Stomach (tissue), 9 donors: Measurements from ENCODE around the gene TMEM213. TPM values are rescaled to one million over a fixed set of nuclear protein-coding genes. Genes with fewer than 3 reads are reported as not detected.
A peak's percentile ranks its signal among the peaks of the same experiment; 100 is the strongest.

ENCODE experiments used
- DNase-seq, 2 donors: peaks; one replicate each; pipeline versions ENCODE4 v3.0.0 to v3.0.0-alpha.2; 2013 to 2019
- H3K27ac ChIP-seq, 5 donors: fragments of 200-600 bp in 4 of 5; sonication (generic) in 4 of 5; one replicate each; pipeline ENCODE4 v1.5.1; 2013 to 2019; ENCODE audit warnings: mild to moderate bottlenecking in 1 of 5, moderate library complexity in 1 of 5
- H3K27me3 ChIP-seq, 3 donors: fragments of 200-600 bp; sonication (generic); one replicate each; pipeline ENCODE4 v1.5.1; 2017 to 2019; ENCODE audit warnings: mixed run types in 1 of 3
- H3K36me3 ChIP-seq, 4 donors: fragments of 200-600 bp; sonication (generic); 1 replicate in 3 of 4; 2 replicates in 1 of 4; pipeline ENCODE4 v1.5.1; 2016 to 2019
- H3K4me1 ChIP-seq, 4 donors: fragments of 200-600 bp; sonication (generic); one replicate each; pipeline ENCODE4 v1.5.1; 2016 to 2019
- H3K4me3 ChIP-seq, 4 donors: fragments of 200-600 bp; sonication (generic) in 3 of 4; one replicate each; pipeline ENCODE4 v1.5.1; 2016 to 2019; ENCODE audit warnings: mild to moderate bottlenecking in 1 of 4
- H3K9me3 ChIP-seq, 4 donors: fragments of 200-600 bp; sonication (generic); one replicate each; pipeline ENCODE4 v1.5.1; 2016 to 2019
- CTCF ChIP-seq, 7 experiments: fragments of 450-650 bp in 4 of 7; fragments of 200-600 bp in 3 of 7; sonication (generic) in 3 of 7; IDR thresholded peaks; one replicate each; pipeline ENCODE4 v1.5.1; 2016 to 2019; ENCODE audit warnings: antibody characterized with exemption in 7 of 7, control low read depth in 2 of 7, mild to moderate bottlenecking in 1 of 7
- EP300 ChIP-seq: sonication (generic); formaldehyde crosslinking; IDR thresholded peaks from one replicate; pipeline ENCODE4 v1.6.1; 2017; ENCODE audit warnings: antibody characterized with exemption
- POLR2A ChIP-seq, 4 donors: fragments of 450-650 bp; IDR thresholded peaks; one replicate each; pipeline ENCODE4 v1.6.1; 2016; ENCODE audit warnings: antibody characterized with exemption in 4 of 4, control low read depth in 2 of 4, mild to moderate bottlenecking in 1 of 4, moderate library complexity in 1 of 4
- POLR2AphosphoS5 ChIP-seq, 3 donors: sonication (generic); formaldehyde crosslinking; IDR thresholded peaks; one replicate each; pipeline ENCODE4 v1.6.1; 2016; ENCODE audit warnings: antibody characterized with exemption in 3 of 3
- WGBS, 5 donors: extraction: QIAGEN DNeasy Blood & Tissue Kit in 3 of 5; methylation state at CpG; one replicate each; pipeline versions ENCODE4 v1.1.5 to v1.1.7; 2013 to 2018; 5-methylcytosine and 5-hydroxymethylcytosine counted together
- intact Hi-C: fragments of 100-400 bp; cut with DNase I; formaldehyde crosslinking; loops from one replicate; pipeline ENCODE4 v1.15.1; 2023; ENCODE audit warnings: low total_unique reads
- polyA plus RNA-seq, 3 donors: library from polyadenylated mRNA; stranded (reverse); fragments of 200-250 nt; gene quantifications; one replicate each; pipeline ENCODE4 v1.2.3, GENCODE V29; 2013
- total RNA-seq, 5 donors: library from RNA; depleted of rRNA; stranded (reverse); fragments of >200 nt; gene quantifications; one replicate each; pipeline versions ENCODE4 v1.1.0 to v1.2.3, GENCODE V29; 2014 to 2016
- donor health status: healthy with polysubstance abuse.
- donor health status: Bipolar disorder and iron deficiency.
- donor health status: healthy.

The TMEM213 gene
- total and polyA plus RNA-seq, 8 donors = 0.08 TPM; not detected in 7

DNA sequence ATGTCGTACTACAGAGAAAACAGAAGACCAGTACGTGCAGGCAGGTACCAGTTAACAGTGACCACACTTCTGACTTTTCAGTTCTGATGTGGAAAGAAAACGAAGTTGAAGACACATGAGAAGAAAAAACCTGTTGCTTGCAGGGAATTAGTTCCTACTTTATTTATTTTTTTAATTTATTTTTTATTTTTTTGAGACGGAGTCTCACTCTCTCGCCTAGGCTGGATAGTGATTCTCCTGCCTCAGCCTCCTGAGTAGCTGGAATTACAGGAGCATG lies 74.0 kb downstream of the TMEM213 start:
- Histone ChIP-seq H3K36me3 (peaks cover 0 to 44% (median 33%) of the 10 kb centered on the region in 4 donors), H3K4me3 (no peak overlapping the region), H3K27me3 (no peaks in the 10 kb centered on the region), H3K9me3 (no peaks in the 10 kb centered on the region), H3K4me1 (no peaks in the 10 kb centered on the region), H3K27ac (no peak overlapping the region)
- intact Hi-C loops = no loop called here
- 94 to 97% (median 97%) methylated on average over 5 of the region's 5 CpGs for WGBS, 5 donors
- DNase-seq = no peak
- TF ChIP-seq EP300 (no peak), POLR2AphosphoS5 (IDR thresholded peaks at IDR 0.05) (no peak), POLR2A (IDR thresholded peaks at IDR 0.05) (no peak), CTCF (IDR thresholded peaks at IDR 0.05) (no peak)

DNA sequence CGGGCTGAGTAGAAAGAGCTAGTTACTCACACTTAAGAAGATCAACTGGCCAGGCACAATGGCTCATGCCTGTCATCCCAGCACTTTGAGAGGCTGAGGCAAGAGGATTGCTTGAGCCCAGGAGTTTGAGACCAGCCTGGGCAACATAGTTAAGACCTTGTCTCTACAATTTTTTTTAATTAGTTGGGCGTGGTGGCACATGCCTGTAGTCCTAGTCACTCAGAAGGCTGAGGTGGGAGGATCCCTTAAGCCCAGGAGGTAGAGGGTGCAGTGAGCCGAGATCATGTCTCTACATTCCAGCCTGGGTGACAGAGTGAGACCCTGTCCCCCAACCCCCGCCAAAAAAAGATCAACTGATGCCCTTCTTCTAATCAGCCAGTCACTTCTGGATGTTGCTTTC lies 74.8 kb downstream of the TMEM213 start:
- no peak overlapping the region for H3K27ac ChIP-seq
- H3K27me3 ChIP-seq = no peaks in the 10 kb centered on the region
- TF ChIP-seq CTCF (IDR thresholded peaks at IDR 0.05) (no peak), EP300 (no peak), POLR2AphosphoS5 (IDR thresholded peaks at IDR 0.05) (no peak), POLR2A (IDR thresholded peaks at IDR 0.05) (no peak)
- H3K4me1 ChIP-seq = no peaks in the 10 kb centered on the region
- no peak for DNase-seq
- H3K9me3 ChIP-seq = no peaks in the 10 kb centered on the region
- 85 to 94% (median 90%) methylated on average over 4 of the region's 4 CpGs for WGBS, 5 donors
- intact Hi-C loops = no loop called here
- no peak overlapping the region for H3K4me3 ChIP-seq
- H3K36me3 ChIP-seq = peaks cover 0 to 36% (median 28%) of the 10 kb centered on the region in 4 donors

GRCh38 chr7:138873220-138873892 lies 75.6 kb downstream of the TMEM213 start:
- Histone ChIP-seq H3K9me3 (no peaks in the 10 kb centered on the region), H3K4me1 (no peaks in the 10 kb centered on the region), H3K36me3 (peaks cover 0 to 28% (median 27%) of the 10 kb centered on the region in 4 donors), H3K4me3 (no peak overlapping the region), H3K27ac (no peak overlapping the region), H3K27me3 (no peaks in the 10 kb centered on the region)
- no peak for TF ChIP-seq POLR2A (IDR thresholded peaks at IDR 0.05)
- no peak for TF ChIP-seq POLR2AphosphoS5 (IDR thresholded peaks at IDR 0.05)
- no peak for DNase-seq
- 70 to 87% (median 82%) methylated on average over 4 to 5 of the region's 5 CpGs for WGBS, 5 donors
- intact Hi-C loops = no loop called here

DNA sequence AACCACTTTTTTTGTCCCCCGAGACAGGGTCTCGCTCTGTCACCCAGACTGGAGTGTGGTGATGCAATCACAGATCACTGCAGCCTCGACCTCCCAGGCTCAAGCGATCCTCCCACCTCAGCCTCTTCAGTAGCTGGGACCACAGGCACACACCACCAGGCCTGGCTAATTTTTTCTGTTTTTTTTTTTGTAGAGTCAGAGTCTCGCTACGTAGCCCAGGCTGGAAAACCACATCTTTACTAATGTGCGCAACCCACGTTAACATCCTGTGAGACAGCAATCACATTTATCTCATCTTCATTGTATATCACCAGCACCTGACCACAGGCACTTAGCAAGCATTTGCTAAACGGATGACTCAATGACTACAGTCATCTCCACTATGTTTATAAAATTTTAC lies 78.0 kb downstream of the TMEM213 start:
- WGBS, 5 donors = 76 to 88% (median 85%) methylated on average over 9 of the region's 9 CpGs
- no peaks in the 10 kb centered on the region for H3K9me3 ChIP-seq
- peak in 1 of 2 donors; percentile 42 for DNase-seq
- peaks cover 0 to 23% (median 16%) of the 10 kb centered on the region in 4 donors for H3K36me3 ChIP-seq
- intact Hi-C loops = no loop called here
- H3K27ac ChIP-seq = no peak overlapping the region
- no peaks in the 10 kb centered on the region for H3K27me3 ChIP-seq
- H3K4me3 ChIP-seq = no peak overlapping the region
- TF ChIP-seq EP300 (no peak), POLR2A (IDR thresholded peaks at IDR 0.05) (no peak), POLR2AphosphoS5 (IDR thresholded peaks at IDR 0.05) (no peak), CTCF (IDR thresholded peaks at IDR 0.05) (no peak)
- no peaks in the 10 kb centered on the region for H3K4me1 ChIP-seq

DNA sequence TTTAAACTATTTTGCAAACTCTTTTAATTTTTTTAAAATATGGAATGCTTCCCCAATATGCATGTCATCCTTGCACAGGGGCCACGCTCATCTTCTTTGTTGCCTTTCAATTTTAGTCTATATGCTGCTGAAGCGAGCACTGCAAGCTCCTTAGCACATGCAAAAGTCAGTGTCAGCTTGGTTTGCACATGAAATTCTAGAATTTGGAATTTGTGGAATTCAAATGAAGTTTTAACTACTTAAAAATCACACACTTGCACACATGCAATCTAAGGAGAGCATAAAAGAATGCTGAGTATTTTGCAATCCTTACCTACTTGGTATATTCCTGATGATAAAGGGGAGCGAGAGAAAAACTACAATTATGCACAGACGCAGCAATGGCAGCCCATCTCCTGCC lies 78.5 kb downstream of the TMEM213 start:
- no peak for TF ChIP-seq POLR2AphosphoS5 (IDR thresholded peaks at IDR 0.05)
- TF ChIP-seq EP300 = no peak
- no peak for TF ChIP-seq CTCF (IDR thresholded peaks at IDR 0.05)
- TF ChIP-seq POLR2A (IDR thresholded peaks at IDR 0.05) = no peak
- WGBS, 5 donors = 69 to 95% (median 92%) methylated on average over 4 of the region's 4 CpGs
- intact Hi-C loops = no loop called here

More for the DNA sequence above, 78.5 kb downstream of the TMEM213 start:
- no peak for DNase-seq
- Histone ChIP-seq H3K36me3 (peaks cover 0 to 25% (median 12%) of the 10 kb centered on the region in 4 donors), H3K4me3 (no peak overlapping the region), H3K27ac (no peak overlapping the region), H3K4me1 (no peaks in the 10 kb centered on the region), H3K9me3 (no peaks in the 10 kb centered on the region), H3K27me3 (no peaks in the 10 kb centered on the region)
